Skeletal muscle tissue (tissue), 4 donors: ENCODE results near the gene GNE. TPM values are rescaled to one million over a fixed set of nuclear protein-coding genes. Genes with fewer than 3 reads are reported as not detected.
"Not testable (repeated sequence)": the region's sequence is repeated elsewhere in the genome, so short reads cannot be mapped to it uniquely, and the experiment has no call there.

Source experiments
- H3K27ac ChIP-seq: one replicate; pipeline ENCODE4 v1.7.0; 2013; ENCODE audit warnings: mild to moderate bottlenecking, low read depth, low read length, inconsistent platforms
- H3K27me3 ChIP-seq, 3 donors: one replicate each; pipeline ENCODE4 v1.7.0; 2013; ENCODE audit warnings: low read length in 3 of 3; ENCODE audit not compliant: control insufficient read depth in 3 of 3, insufficient read depth in 3 of 3
- H3K36me3 ChIP-seq, 3 donors: one replicate each; pipeline ENCODE4 v1.7.0; 2013; ENCODE audit warnings: low read length in 3 of 3; ENCODE audit not compliant: control insufficient read depth in 3 of 3, insufficient read depth in 3 of 3
- H3K4me1 ChIP-seq, 3 donors: one replicate each; pipeline ENCODE4 v1.7.0; 2013; ENCODE audit warnings: low read length in 3 of 3, mild to moderate bottlenecking in 3 of 3; ENCODE audit not compliant: control insufficient read depth in 3 of 3, insufficient read depth in 3 of 3
- H3K4me3 ChIP-seq, 3 donors: one replicate each; pipeline ENCODE4 v1.7.0; 2013; ENCODE audit warnings: low read length in 3 of 3
- H3K9ac ChIP-seq, 3 donors: one replicate each; pipeline ENCODE4 v1.7.0; 2013; ENCODE audit warnings: low read length in 3 of 3, mild to moderate bottlenecking in 3 of 3, moderate library complexity in 2 of 3, low read depth in 1 of 3
- H3K9me3 ChIP-seq, 3 donors: one replicate each; pipeline ENCODE4 v1.7.0; 2013; ENCODE audit warnings: low read length in 3 of 3; ENCODE audit not compliant: control insufficient read depth in 3 of 3
- total RNA-seq: library from RNA; depleted of rRNA; stranded (reverse); fragments of >200 nt; gene quantifications from one replicate; pipeline ENCODE4 v1.2.3, GENCODE V29; 2014
- donor health status: Osteomylitis.

The GNE gene, protein sequence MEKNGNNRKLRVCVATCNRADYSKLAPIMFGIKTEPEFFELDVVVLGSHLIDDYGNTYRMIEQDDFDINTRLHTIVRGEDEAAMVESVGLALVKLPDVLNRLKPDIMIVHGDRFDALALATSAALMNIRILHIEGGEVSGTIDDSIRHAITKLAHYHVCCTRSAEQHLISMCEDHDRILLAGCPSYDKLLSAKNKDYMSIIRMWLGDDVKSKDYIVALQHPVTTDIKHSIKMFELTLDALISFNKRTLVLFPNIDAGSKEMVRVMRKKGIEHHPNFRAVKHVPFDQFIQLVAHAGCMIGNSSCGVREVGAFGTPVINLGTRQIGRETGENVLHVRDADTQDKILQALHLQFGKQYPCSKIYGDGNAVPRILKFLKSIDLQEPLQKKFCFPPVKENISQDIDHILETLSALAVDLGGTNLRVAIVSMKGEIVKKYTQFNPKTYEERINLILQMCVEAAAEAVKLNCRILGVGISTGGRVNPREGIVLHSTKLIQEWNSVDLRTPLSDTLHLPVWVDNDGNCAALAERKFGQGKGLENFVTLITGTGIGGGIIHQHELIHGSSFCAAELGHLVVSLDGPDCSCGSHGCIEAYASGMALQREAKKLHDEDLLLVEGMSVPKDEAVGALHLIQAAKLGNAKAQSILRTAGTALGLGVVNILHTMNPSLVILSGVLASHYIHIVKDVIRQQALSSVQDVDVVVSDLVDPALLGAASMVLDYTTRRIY
- total RNA-seq, result 15.1 TPM

DNA sequence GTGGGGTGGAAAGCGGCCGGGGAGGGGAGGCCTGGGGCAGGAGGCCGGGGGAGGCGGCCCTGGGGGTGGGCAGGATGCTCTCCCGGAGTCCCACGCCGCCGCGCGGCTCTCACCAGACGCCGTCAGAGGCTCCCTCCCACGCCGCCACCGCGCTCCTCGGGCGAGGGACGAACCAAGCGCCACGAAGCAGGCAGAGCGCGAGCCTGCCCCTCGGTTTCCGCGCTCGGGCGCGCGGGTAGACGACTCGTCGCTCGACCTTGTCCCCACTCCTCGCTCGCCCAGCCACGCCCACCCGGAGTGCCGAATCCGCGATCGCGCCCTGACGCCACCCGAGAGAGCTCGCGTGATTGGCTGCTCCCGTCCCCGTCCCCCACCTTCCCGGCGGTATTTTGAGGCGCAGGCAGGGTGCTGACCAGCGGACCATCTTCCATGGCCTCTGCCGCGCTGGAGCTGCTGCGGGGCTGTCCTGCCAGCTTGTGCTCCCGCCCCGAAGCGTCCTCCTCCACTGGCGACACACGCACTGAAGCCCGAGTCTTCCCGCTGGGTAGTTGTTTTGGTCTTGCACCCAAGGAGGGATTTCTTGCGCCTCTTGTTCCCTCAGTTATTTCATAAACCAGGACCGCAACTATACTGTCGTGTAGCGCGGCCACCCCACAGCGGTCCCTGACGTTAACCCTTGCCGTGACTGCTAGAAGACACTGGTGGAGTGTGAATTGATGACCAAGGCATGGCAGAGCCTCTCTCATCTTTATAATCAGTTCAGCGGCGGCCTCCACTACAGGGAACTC lies at the start of gene GNE:
GNE (minus strand) TSS at position 241 of the 788 bp plus-strand sequence. CDS start 9,093 bp downstream, outside the sequence.
- H3K4me1 ChIP-seq, result peaks cover 6 to 10% (median 8%) of the 10 kb centered on the region in 3 donors
- H3K4me3 ChIP-seq, result peak within 1 kb of the TSS; percentile 92 to 94 (median 94)
- peak within 1 kb of the TSS; percentile 91 to 96 (median 94) for H3K9ac ChIP-seq
- H3K27ac ChIP-seq, result peak within 1 kb of the TSS; percentile 93
- no peaks in the 10 kb centered on the region for H3K27me3 ChIP-seq
- H3K9me3 ChIP-seq, result no peaks in the 10 kb centered on the region
- no peaks in the 10 kb centered on the region for H3K36me3 ChIP-seq

DNA sequence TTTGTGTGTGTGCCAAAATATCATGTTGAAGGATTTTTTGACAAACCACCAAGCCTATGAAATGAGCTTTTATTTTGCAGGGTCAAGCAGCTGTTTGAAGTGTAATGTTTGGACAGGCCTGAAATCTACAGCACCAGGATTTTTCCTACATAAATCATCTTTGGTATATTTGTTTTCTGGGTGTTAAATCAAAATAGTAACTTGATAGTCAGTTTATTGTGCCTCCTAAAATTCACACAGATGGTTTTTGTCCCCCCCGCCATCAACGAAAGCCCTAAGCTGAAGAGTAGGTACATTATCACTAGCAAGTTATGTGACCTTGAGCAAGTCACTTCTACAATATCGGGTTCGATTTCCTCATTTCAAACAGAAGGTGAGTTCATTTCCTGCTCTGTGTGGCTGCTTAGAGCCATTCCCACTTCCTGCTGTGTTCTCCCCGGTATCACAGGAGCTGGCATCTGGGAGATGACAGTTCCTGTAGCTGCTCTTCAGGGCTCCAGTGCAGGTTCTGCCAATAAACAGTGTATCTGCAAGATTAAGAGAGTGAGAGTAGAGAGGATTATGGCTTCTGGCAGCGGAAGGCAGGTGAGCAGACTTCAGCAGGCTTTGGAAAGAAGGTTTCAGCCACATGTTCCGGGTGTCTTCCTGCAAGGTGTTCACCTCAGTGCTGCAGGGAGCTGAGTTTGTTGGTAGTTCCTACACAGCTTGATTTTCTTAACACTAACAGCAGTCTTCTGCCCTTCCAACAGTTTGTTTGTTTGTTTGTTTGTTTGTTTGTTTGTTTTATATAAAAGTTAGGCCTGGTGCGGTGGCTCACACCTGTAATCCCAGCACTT lies 48.4 kb upstream of the GNE start:
- Histone ChIP-seq H3K36me3 (peaks cover 0 to 2% (median 0%) of the 10 kb centered on the region in 3 donors), H3K27me3 (no peaks in the 10 kb centered on the region), H3K4me1 (no peaks in the 10 kb centered on the region)

DNA sequence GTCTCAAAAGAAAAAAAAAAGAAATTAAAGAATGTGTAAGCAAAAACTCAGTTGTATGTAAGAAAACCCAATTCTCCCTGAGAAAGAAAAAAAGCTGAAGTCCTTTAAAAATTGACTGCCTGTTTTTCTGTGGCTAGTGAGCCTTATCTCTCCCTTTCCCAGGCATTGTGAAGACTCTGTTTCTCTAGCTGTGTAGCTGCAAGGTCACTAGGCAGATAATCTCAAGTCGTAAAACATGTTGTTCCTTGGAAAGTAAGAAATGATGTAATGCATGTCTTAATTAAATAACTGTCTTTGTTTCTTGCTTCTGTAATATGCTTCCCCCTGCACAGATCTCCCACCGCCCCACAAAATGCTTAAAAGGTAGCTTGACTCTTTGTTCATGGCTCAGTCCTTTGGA lies 46.1 kb upstream of the GNE start:
- H3K27ac ChIP-seq, H3K9me3 ChIP-seq, H3K4me3 ChIP-seq, H3K9ac ChIP-seq, H3K36me3 ChIP-seq, H3K27me3 ChIP-seq, H3K4me1 ChIP-seq: not testable (repeated sequence)

More for the DNA sequence above, 48.4 kb upstream of the GNE start:
- Histone ChIP-seq H3K9ac (no peak overlapping the region), H3K4me3 (no peak overlapping the region), H3K27ac (no peak overlapping the region), H3K9me3 (no peaks in the 10 kb centered on the region)

DNA sequence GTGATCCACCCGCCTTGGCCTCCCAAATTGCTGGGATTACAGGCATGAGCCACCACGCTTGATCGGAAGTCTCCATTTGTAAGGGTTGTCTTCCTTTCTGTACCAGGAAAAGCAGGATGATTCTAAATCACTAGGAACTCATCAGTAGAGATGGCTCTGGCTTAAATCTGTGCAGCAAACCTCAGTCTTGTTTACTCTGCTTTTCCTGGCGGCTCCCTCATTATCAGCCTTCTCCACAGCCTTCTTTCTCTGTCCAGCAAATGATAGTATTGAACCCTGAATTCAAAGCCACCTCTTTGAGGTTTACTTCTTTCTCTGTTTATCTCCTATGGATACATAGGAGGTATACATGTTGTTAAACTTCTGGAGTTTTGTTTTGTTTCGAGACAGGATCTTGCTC lies 43.0 kb upstream of the GNE start:
- no peak overlapping the region for H3K4me3 ChIP-seq
- no peaks in the 10 kb centered on the region for H3K27me3 ChIP-seq
- H3K36me3 ChIP-seq, result no peaks in the 10 kb centered on the region
- H3K9me3 ChIP-seq, result no peaks in the 10 kb centered on the region
- no peak overlapping the region for H3K27ac ChIP-seq
- H3K9ac ChIP-seq, result no peak overlapping the region
- H3K4me1 ChIP-seq, result no peaks in the 10 kb centered on the region

DNA sequence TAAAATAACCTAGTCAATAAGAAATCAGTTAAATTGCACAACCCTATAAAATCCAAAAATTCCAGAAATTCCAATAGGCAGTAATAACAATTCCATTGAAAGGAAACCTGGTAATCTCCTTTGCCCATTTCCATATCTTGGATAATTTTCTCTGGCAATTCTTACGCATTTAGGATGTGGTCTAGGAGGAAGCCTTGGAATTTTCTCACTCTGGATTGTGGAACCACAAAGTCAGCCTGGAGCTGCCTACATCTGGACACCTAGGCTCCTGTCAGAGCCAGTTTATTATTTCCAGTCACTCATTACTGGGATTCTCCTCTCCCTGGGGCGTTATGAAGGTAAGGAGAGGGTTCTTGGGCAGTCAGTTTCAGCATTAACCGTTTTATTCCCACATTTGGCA lies 40.3 kb upstream of the GNE start:
- Histone ChIP-seq H3K27ac (no peak overlapping the region), H3K9ac (no peak overlapping the region), H3K27me3 (no peaks in the 10 kb centered on the region), H3K4me1 (no peaks in the 10 kb centered on the region), H3K9me3 (no peaks in the 10 kb centered on the region), H3K36me3 (no peaks in the 10 kb centered on the region), H3K4me3 (no peak overlapping the region)

DNA sequence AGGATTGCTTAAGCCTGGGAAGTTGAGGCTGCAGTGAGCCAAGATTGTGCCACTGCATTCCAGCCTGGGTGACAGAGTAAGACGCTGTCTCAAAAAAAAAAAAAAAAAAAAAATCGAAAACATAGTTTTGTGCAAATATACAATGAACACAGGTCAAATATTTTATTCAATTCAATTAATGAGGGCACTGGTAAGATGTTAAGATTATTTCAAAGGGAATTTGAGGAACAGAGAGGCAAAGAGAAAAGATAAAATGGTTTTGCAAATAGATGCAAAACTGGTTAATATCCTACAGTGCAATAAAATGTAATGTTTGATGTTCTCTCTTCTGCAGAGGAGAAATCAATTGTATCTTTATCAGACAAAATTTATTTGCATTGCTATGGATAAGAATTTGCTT lies 39.5 kb upstream of the GNE start:
- no peaks in the 10 kb centered on the region for H3K27me3 ChIP-seq
- H3K36me3 ChIP-seq, result no peaks in the 10 kb centered on the region
- H3K9me3 ChIP-seq, result no peaks in the 10 kb centered on the region
- no peak overlapping the region for H3K4me3 ChIP-seq
- H3K27ac ChIP-seq, result no peak overlapping the region
- no peak overlapping the region for H3K9ac ChIP-seq
- H3K4me1 ChIP-seq, result no peaks in the 10 kb centered on the region

DNA sequence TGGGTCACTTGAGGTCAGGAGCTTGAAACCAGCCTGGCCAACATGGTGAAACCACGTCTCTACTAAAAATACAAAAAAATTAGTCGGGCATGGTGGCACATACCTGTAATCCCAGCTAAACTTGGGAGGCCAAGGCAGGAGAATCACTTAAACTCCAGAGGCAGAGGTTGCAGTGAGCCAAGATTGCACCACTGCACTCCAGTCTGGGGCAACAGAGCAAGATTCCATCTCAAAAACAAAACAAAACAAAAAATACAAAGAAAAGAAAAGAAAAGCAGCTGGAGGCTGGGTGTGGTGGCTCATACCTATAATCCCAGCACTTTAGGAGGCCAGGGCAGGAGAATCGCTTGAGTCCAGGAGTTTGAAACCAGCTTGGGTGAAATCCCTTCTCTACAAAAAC lies 36.7 kb upstream of the GNE start:
- H3K4me1 ChIP-seq, H3K36me3 ChIP-seq, H3K9ac ChIP-seq, H3K27ac ChIP-seq, H3K4me3 ChIP-seq, H3K9me3 ChIP-seq, H3K27me3 ChIP-seq: not testable (repeated sequence)

DNA sequence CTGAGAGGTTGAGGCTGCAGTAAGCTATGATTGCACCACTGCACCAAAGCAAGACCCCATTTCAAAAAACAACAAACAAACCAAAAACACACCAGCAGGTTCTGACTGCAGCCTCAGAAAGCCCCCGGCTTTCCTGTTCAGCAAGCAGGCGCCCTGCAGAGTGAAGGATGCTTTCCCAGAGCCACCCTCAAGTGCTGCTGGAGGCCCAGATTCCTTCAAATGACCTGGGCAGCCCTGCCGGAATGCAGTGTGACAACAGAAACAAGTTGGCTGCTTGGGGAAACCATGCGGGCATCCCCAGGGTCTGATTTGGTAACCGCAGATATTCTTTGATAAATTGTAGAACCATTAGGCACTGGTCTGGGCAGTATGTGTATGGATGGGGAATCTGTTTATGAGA lies 35.7 kb upstream of the GNE start:
- Histone ChIP-seq H3K9ac (no peak overlapping the region), H3K36me3 (no peaks in the 10 kb centered on the region)

DNA sequence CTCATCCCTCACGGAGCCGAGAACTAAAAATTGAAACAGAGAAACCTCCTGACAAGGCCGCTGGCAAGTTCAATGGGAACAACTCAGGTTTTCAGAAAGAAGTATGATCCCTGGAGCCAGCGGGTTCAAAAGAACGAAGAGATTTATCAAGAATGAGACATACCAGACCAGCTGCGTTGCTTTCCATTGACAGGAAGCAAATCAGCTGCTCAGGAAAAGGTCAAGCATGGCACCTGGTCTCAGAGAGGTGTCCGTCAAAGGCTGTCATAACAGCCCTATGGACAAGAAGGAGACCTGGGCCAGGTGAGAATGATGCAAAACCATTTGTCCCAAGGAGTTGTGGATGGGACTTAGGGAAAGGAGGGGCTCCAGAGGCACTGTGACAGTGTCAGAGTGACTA lies 34.9 kb upstream of the GNE start:
- Histone ChIP-seq H3K27me3 (no peaks in the 10 kb centered on the region), H3K9me3 (no peaks in the 10 kb centered on the region), H3K9ac (no peak overlapping the region), H3K36me3 (no peaks in the 10 kb centered on the region), H3K4me3 (no peak overlapping the region), H3K27ac (no peak overlapping the region), H3K4me1 (no peaks in the 10 kb centered on the region)

More for the DNA sequence above, 35.7 kb upstream of the GNE start:
- H3K27ac ChIP-seq, result no peak overlapping the region
- H3K4me3 ChIP-seq, result no peak overlapping the region
- H3K27me3 ChIP-seq, result no peaks in the 10 kb centered on the region
- no peaks in the 10 kb centered on the region for H3K4me1 ChIP-seq
- no peaks in the 10 kb centered on the region for H3K9me3 ChIP-seq
